K562 (cell line): ENCODE results near the gene VEGFB. TPM values are rescaled to one million over a fixed set of nuclear protein-coding genes. Genes with fewer than 3 reads are reported as not detected.

Experiments
- BRD9 ChIP-seq: fragments of 450-650 bp; IDR thresholded peaks from 2 replicates; pipeline ENCODE4 v1.6.1; 2018; ENCODE audit warnings: low read depth; ENCODE audit not compliant: partially characterized antibody
- CHCHD3 ChIP-seq: fragments of 250-450 bp; sonication (Bioruptor Pico); IDR thresholded peaks from 2 replicates; pipeline ENCODE4 v2.1.2; 2022; ENCODE audit warnings: mild to moderate bottlenecking
- CREB1 ChIP-seq, 2 experiments: sonication (generic) in 1 of 2; formaldehyde crosslinking in 1 of 2; IDR thresholded peaks; 2 replicates each; pipeline versions ENCODE4 v1.6.1 to v1.8.0; 2012 to 2022; ENCODE audit warnings: inconsistent platforms in 1 of 2, mild to moderate bottlenecking in 1 of 2, missing genetic modification reagents in 1 of 2, moderate library complexity in 1 of 2
- FOSL1 ChIP-seq: fragments of 200-800 bp; sonication (Bioruptor generic); conservative IDR thresholded peaks from 2 replicates; pipeline ENCODE4 v1.6.1; 2016; ENCODE audit warnings: missing genetic modification characterization, missing compliant biosample characterization
- FOXA3 ChIP-seq, 2 experiments: fragments of 450-650 bp in 1 of 2; sonication (generic) in 1 of 2; formaldehyde crosslinking; IDR thresholded peaks in 1 of 2; conservative IDR thresholded peaks in 1 of 2; 2 replicates each; pipeline versions ENCODE4 v1.4.0 to v1.8.0; 2020 to 2022; ENCODE audit warnings: mild to moderate bottlenecking in 2 of 2, missing genetic modification reagents in 1 of 2
- FOXK2 ChIP-seq, 2 experiments: fragments of 450-650 bp; IDR thresholded peaks in 1 of 2; conservative IDR thresholded peaks in 1 of 2; 2 replicates each; pipeline ENCODE4 v1.6.1; 2016; ENCODE audit warnings: low read depth in 2 of 2, mild to moderate bottlenecking in 1 of 2
- FUS ChIP-seq: fragments of 200-400 bp; formaldehyde crosslinking; optimal IDR thresholded peaks from 2 replicates; pipeline ENCODE3; 2017; ENCODE audit warnings: low read depth, low read length
- GABPA ChIP-seq: fragments of 200-800 bp; sonication (Bioruptor generic); conservative IDR thresholded peaks from 2 replicates; pipeline ENCODE4 v1.6.1; 2016; ENCODE audit warnings: low read depth, missing genetic modification characterization, missing compliant biosample characterization
- NCOR1 ChIP-seq: fragments of 450-650 bp; IDR thresholded peaks from 2 replicates; pipeline ENCODE4 v1.6.1; 2016; ENCODE audit warnings: mild to moderate bottlenecking, moderate library complexity
- NELFE ChIP-seq: IDR thresholded peaks from 2 replicates; pipeline ENCODE4 v1.6.1; 2011; ENCODE audit warnings: mild to moderate bottlenecking; ENCODE audit not compliant: insufficient read depth, insufficient read length
- NFRKB ChIP-seq: fragments of 450-650 bp; IDR thresholded peaks from 2 replicates; pipeline ENCODE4 v1.6.1; 2016; ENCODE audit warnings: low read depth
- NFYB ChIP-seq: IDR thresholded peaks from 2 replicates; pipeline ENCODE4 v1.6.1; 2011; ENCODE audit warnings: mild to moderate bottlenecking, moderate library complexity; ENCODE audit not compliant: insufficient read length; ENCODE audit errors: extremely low read depth
- PHB2 ChIP-seq: fragments of 450-650 bp; IDR thresholded peaks from 2 replicates; pipeline ENCODE4 v1.6.1; 2017; ENCODE audit warnings: low read depth
- PHF21A ChIP-seq: fragments of 450-650 bp; IDR thresholded peaks from 2 replicates; pipeline ENCODE4 v1.6.1; 2017; ENCODE audit warnings: low read depth, borderline replicate concordance
- POLR3G ChIP-seq: IDR thresholded peaks from 2 replicates; pipeline ENCODE4 v1.6.1; 2011; ENCODE audit not compliant: insufficient read length, insufficient replicate concordance; ENCODE audit errors: extremely low read depth
- SMAD1 ChIP-seq: fragments of 150-350 bp; IDR thresholded peaks from 2 replicates; pipeline ENCODE4 v1.6.1; 2014; ENCODE audit warnings: low read length, low read depth; ENCODE audit not compliant: partially characterized antibody
- YY1 ChIP-seq, 3 experiments: IDR thresholded peaks; 2 replicates each; pipeline ENCODE4 v1.6.1; 2011; ENCODE audit warnings: low read length in 2 of 3, mild to moderate bottlenecking in 2 of 3, moderate library complexity in 2 of 3, borderline replicate concordance in 1 of 3, control low read depth in 1 of 3, low read depth in 1 of 3; ENCODE audit not compliant: insufficient read depth in 3 of 3, insufficient replicate concordance in 2 of 3, control insufficient read depth in 1 of 3, insufficient read length in 1 of 3; ENCODE audit errors: extremely low read depth in 1 of 3
- ZC3H8 ChIP-seq: fragments of 450-650 bp; IDR thresholded peaks from 2 replicates; pipeline ENCODE4 v1.6.1; 2017
- ZNF224 ChIP-seq: sonication (generic); formaldehyde crosslinking; IDR thresholded peaks from 2 replicates; pipeline ENCODE4 v1.8.0; 2022; ENCODE audit warnings: mild to moderate bottlenecking, missing genetic modification reagents
- ZNF695 ChIP-seq: fragments of 450-650 bp; formaldehyde crosslinking; IDR thresholded peaks from 2 replicates; pipeline ENCODE4 v1.4.0; 2020; ENCODE audit warnings: mild to moderate bottlenecking, moderate library complexity
- polyA plus RNA-seq, 8 experiments: library from polyadenylated mRNA; depleted of rRNA in 4 of 8; stranded (reverse) in 5 of 8; unstranded in 3 of 8; fragments of >200 nt; fragmentation: Nextera tagmentation in 2 of 8; fragmentation: Illumina TruSeq in 1 of 8; extraction: Ambion mirVana in 2 of 8; extraction: Trizol in 1 of 8; gene quantifications; 2 replicates each; pipeline versions ENCODE4 v1.2.1 to v1.2.3, GENCODE V29; 2011 to 2014; ENCODE audit warnings: inconsistent platforms in 1 of 8, missing spikeins in 1 of 8
- total RNA-seq, 7 experiments: library from RNA; depleted of rRNA in 6 of 7; stranded (reverse); fragments of >200 nt in 6 of 7; fragmentation: Illumina TruSeq in 2 of 7; extraction: Trizol in 2 of 7; gene quantifications; 2 replicates each; pipeline versions ENCODE4 v1.2.1 to v1.2.3, GENCODE V29; 2011 to 2021; ENCODE audit warnings: low replicate concordance in 1 of 7
- TF ChIP-seq, protein P1 (sequence below): fragments of 450-650 bp; IDR thresholded peaks from 2 replicates; pipeline ENCODE4 v1.6.1; 2018; ENCODE audit warnings: mild to moderate bottlenecking, low read depth; ENCODE audit not compliant: partially characterized antibody
- TF ChIP-seq, protein P2 (sequence below), 3 experiments: IDR thresholded peaks in 2 of 3; conservative IDR thresholded peaks in 1 of 3; 2 replicates each; pipeline ENCODE4 v1.5.1; 2011 to 2012; ENCODE audit warnings: low read length in 3 of 3, mild to moderate bottlenecking in 3 of 3, control low read depth in 2 of 3, improper control_type of control experiment in 1 of 3, inconsistent platforms in 1 of 3, low read depth in 1 of 3, mixed read lengths in 1 of 3, moderate library complexity in 1 of 3; ENCODE audit not compliant: insufficient read depth in 2 of 3
- TF ChIP-seq, protein P3 (sequence below): fragments of 250-450 bp; sonication (Bioruptor Pico); IDR thresholded peaks from 2 replicates; pipeline ENCODE4 v1.8.0; 2022; ENCODE audit warnings: moderate library complexity, mild to moderate bottlenecking, inconsistent platforms

The VEGFB gene
- total and polyA plus RNA-seq, 9 of the 15 experiments (the other 6 are each of a cell fraction or from before 2014, with no cell fraction given) = 11.0 to 83.4 (median 25.7) TPM

DNA sequence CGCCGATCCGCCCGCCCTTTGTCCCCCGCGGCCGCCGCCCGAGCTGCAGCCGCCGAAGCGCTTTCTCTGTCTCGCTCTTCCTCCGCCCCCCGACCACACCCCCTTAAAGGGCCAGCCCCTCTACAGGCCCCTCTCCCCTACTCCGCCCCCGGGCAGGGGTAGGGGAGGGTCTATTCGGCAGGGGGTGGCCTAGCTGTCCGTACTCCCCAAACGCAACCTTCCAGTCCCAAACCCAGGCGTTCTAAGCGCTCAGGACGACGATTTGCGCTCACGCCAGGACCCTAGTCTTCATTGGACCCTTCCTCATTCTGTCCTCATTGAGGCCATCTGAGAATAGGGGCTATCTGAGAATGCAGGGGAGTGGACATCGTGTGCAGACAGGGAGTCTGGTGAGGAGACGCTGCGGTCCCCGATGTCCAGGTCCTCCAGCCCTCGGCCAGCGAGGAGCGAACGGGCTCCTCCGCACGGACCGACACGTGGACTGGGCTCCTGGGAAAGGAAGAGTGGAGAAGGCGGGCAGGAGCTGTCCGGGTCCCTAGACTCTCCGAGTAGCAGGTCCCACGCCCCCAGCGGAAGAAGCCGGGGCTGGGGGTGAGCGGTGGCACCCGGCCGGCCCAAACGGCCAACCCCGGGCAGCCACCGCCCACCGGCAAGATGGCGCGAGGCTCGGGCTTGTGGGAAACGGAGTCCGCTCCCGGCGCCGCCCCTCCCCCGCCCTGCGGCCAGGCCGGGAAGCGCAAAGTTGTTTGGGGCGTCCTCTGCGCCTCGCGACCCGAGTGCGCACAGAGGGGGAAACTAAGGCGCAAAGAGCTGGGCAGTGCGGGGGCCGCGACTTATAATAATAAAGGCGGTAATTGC lies 12.7 kb downstream of the VEGFB start, which contains the start of gene PPP1R14B (continued):
- no peak; a peak in 1 of 4 replicates for TF ChIP-seq FOXK2 (conservative IDR thresholded peaks at IDR 0.05 in 1 of 2, IDR thresholded peaks at IDR 0.05 in 1 of 2; ENCODE audit: low read depth in 2 of 2)
- TF ChIP-seq, protein P1, sequence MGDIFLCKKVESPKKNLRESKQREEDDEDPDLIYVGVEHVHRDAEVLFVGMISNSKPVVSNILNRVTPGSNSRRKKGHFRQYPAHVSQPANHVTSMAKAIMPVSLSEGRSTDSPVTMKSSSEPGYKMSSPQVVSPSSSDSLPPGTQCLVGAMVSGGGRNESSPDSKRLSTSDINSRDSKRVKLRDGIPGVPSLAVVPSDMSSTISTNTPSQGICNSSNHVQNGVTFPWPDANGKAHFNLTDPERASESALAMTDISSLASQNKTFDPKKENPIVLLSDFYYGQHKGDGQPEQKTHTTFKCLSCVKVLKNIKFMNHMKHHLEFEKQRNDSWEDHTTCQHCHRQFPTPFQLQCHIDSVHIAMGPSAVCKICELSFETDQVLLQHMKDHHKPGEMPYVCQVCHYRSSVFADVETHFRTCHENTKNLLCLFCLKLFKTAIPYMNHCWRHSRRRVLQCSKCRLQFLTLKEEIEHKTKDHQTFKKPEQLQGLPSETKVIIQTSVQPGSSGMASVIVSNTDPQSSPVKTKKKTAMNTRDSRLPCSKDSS = no peak
- no peak for TF ChIP-seq POLR3G
- no peak for TF ChIP-seq PHF21A
- TF ChIP-seq SMAD1 = no peak
- no peak for TF ChIP-seq PHB2
- no peak for TF ChIP-seq FOSL1
- no peak for TF ChIP-seq NELFE
- no peak; the same call in 1 of the 2 replicates for TF ChIP-seq NCOR1
- no peak for TF ChIP-seq ZC3H8
- TF ChIP-seq, protein P2, sequence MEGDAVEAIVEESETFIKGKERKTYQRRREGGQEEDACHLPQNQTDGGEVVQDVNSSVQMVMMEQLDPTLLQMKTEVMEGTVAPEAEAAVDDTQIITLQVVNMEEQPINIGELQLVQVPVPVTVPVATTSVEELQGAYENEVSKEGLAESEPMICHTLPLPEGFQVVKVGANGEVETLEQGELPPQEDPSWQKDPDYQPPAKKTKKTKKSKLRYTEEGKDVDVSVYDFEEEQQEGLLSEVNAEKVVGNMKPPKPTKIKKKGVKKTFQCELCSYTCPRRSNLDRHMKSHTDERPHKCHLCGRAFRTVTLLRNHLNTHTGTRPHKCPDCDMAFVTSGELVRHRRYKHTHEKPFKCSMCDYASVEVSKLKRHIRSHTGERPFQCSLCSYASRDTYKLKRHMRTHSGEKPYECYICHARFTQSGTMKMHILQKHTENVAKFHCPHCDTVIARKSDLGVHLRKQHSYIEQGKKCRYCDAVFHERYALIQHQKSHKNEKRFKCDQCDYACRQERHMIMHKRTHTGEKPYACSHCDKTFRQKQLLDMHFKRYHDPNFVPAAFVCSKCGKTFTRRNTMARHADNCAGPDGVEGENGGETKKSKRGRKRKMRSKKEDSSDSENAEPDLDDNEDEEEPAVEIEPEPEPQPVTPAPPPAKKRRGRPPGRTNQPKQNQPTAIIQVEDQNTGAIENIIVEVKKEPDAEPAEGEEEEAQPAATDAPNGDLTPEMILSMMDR (IDR thresholded peaks at IDR 0.05 in 2 of 3, conservative IDR thresholded peaks at IDR 0.05 in 1 of 3; ENCODE audit: insufficient read depth in 2 of 3, low read depth in 1 of 3, low read length in 3 of 3) = peak; percentile 15 to 29 (median 26); a peak in 3 of 6 replicates
- TF ChIP-seq NFYB = no peak
- TF ChIP-seq BRD9 = peak; percentile 25
- TF ChIP-seq ZNF695 (CRISPR knock-in tag) = 0 out of 2 replicates have a peak, but pooled peaks have one; percentile 16
- peak; percentile 90 to 99 (median 99) for TF ChIP-seq YY1 (IDR thresholded peaks at IDR 0.05; ENCODE audit: borderline replicate concordance in 1 of 3, control insufficient read depth in 1 of 3, extremely low read depth in 1 of 3, insufficient read depth in 3 of 3, insufficient read length in 1 of 3, insufficient replicate concordance in 2 of 3, low read depth in 1 of 3, low read length in 2 of 3)
- TF ChIP-seq CREB1 (IDR thresholded peaks at IDR 0.05) = no peak
- TF ChIP-seq CREB1 (CRISPR knock-in tag; IDR thresholded peaks at IDR 0.05) = peak; percentile 60; the same call in 1 of the 2 replicates
- TF ChIP-seq NFRKB = peak; percentile 84
- no peak for TF ChIP-seq FUS
- peak; percentile 78 for TF ChIP-seq GABPA (tag)
- TF ChIP-seq ZNF224 (CRISPR knock-in tag) = 0 out of 2 replicates have a peak, but pooled peaks have one; percentile 71
- TF ChIP-seq FOXA3 (CRISPR knock-in tag; conservative IDR thresholded peaks at IDR 0.05 in 1 of 2, IDR thresholded peaks at IDR 0.05 in 1 of 2) = peak in 1 of 2 experiments; percentile 47; a peak in 1 of 4 replicates
- TF ChIP-seq CHCHD3 = no peak
- TF ChIP-seq, protein P3, sequence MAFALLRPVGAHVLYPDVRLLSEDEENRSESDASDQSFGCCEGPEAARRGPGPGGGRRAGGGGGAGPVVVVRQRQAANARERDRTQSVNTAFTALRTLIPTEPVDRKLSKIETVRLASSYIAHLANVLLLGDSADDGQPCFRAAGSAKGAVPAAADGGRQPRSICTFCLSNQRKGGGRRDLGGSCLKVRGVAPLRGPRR (CRISPR knock-in tag) = no peak
